HL-60 (cell line): ENCODE measurements around the gene NHSL1.
"Not testable (repeated sequence)": the region's sequence is repeated elsewhere in the genome, so short reads cannot be mapped to it uniquely, and the experiment has no call there.

Source experiments
- REST ChIP-seq: IDR thresholded peaks from 2 replicates; pipeline ENCODE4 v1.6.1; 2012; ENCODE audit warnings: low read depth; ENCODE audit not compliant: insufficient replicate concordance
- TF ChIP-seq, protein P1 (sequence below): IDR thresholded peaks from one replicate; pipeline ENCODE4 v1.5.1; 2011; ENCODE audit warnings: low read length, control low read depth, inconsistent platforms; ENCODE audit not compliant: insufficient read depth

DNA sequence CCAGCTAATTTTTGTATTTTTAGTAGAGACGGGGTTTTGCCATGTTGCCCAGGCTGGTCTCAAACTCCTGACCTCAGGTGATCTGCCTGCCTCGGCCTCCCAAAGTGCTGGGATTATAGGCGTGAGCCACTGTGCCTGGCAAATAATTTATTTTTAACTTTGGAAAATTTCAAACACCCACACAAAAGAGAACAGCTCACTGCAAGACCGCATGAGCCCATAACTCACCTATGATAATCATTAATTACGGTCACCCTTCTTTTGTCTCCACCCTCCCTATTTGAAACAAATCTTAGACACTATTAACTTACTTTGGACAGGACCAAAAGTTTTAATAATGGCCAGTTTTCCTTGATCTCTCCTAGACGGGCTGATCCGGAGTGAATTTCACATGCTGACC lies 74.0 kb downstream of the NHSL1 start:
- TF ChIP-seq, protein P1, sequence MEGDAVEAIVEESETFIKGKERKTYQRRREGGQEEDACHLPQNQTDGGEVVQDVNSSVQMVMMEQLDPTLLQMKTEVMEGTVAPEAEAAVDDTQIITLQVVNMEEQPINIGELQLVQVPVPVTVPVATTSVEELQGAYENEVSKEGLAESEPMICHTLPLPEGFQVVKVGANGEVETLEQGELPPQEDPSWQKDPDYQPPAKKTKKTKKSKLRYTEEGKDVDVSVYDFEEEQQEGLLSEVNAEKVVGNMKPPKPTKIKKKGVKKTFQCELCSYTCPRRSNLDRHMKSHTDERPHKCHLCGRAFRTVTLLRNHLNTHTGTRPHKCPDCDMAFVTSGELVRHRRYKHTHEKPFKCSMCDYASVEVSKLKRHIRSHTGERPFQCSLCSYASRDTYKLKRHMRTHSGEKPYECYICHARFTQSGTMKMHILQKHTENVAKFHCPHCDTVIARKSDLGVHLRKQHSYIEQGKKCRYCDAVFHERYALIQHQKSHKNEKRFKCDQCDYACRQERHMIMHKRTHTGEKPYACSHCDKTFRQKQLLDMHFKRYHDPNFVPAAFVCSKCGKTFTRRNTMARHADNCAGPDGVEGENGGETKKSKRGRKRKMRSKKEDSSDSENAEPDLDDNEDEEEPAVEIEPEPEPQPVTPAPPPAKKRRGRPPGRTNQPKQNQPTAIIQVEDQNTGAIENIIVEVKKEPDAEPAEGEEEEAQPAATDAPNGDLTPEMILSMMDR, result not testable (repeated sequence)
- not testable (repeated sequence) for TF ChIP-seq REST
